Smooth muscle cell (in vitro differentiated cells): ENCODE data around the gene TMPRSS13. TPM values are rescaled to one million over a fixed set of nuclear protein-coding genes. Genes with fewer than 3 reads are reported as not detected.

Experiments
- DNase-seq: peaks from one replicate; lab custom pipeline; 2025; ENCODE audit not compliant: unreplicated experiment; lab: John Stamatoyannopoulos, UW
- H2AFZ ChIP-seq: fragments of 200-600 bp; sonication (generic); 2 replicates; pipeline ENCODE4 v1.6.0; 2016; ENCODE audit warnings: antibody characterized with exemption, low read depth, mild to moderate bottlenecking
- H3F3A ChIP-seq: fragments of 200-600 bp; sonication (generic); 2 replicates; pipeline ENCODE4 v1.6.0; 2017; ENCODE audit warnings: antibody characterized with exemption, low read depth
- H3K27ac ChIP-seq: fragments of 200-600 bp; sonication (generic); 2 replicates; pipeline ENCODE4 v1.5.1; 2016; ENCODE audit warnings: low read depth, mild to moderate bottlenecking
- H3K27me3 ChIP-seq: fragments of 200-600 bp; sonication (generic); 2 replicates; pipeline ENCODE4 v1.6.1; 2016; ENCODE audit warnings: low read depth, mild to moderate bottlenecking
- H3K36me3 ChIP-seq: fragments of 200-600 bp; sonication (generic); 2 replicates; pipeline ENCODE4 v1.5.1; 2016; ENCODE audit warnings: low read depth
- H3K4me1 ChIP-seq: fragments of 200-600 bp; sonication (generic); 2 replicates; pipeline ENCODE4 v1.5.1; 2016; ENCODE audit warnings: low read depth
- H3K4me2 ChIP-seq: fragments of 200-600 bp; sonication (generic); 2 replicates; pipeline ENCODE4 v1.6.0; 2016; ENCODE audit warnings: mild to moderate bottlenecking
- H3K4me3 ChIP-seq: fragments of 200-600 bp; sonication (generic); 2 replicates; pipeline ENCODE4 v1.5.1; 2016; ENCODE audit warnings: mild to moderate bottlenecking
- H3K79me2 ChIP-seq: fragments of 200-600 bp; sonication (generic); 2 replicates; pipeline ENCODE4 v1.6.0; 2016; ENCODE audit warnings: low read depth, mild to moderate bottlenecking
- H3K9ac ChIP-seq: fragments of 200-600 bp; sonication (generic); 2 replicates; pipeline ENCODE4 v1.6.0; 2016; ENCODE audit warnings: low read depth
- H3K9me3 ChIP-seq: fragments of 200-600 bp; sonication (generic); replicated peaks from 2 replicates; pipeline ENCODE4 v1.5.1; 2016; ENCODE audit warnings: low read depth
- H4K20me1 ChIP-seq: fragments of 200-600 bp; sonication (generic); 2 replicates; pipeline ENCODE4 v1.6.0; 2016; ENCODE audit warnings: low read depth
- CTCF ChIP-seq: fragments of 200-600 bp; sonication (generic); IDR thresholded peaks from 2 replicates; pipeline ENCODE4 v1.5.1; 2017; ENCODE audit warnings: borderline replicate concordance, mild to moderate bottlenecking, antibody characterized with exemption; ENCODE audit not compliant: insufficient read depth, poor library complexity, severe bottlenecking
- WGBS: methylation state at CpG from one replicate; pipeline ENCODE4 v1.1.7; 2016; ENCODE audit warnings: low lambda C conversion rate; 5-methylcytosine and 5-hydroxymethylcytosine counted together
- polyA plus RNA-seq: library from polyadenylated mRNA; unstranded; fragments of >200 nt; fragmentation: Nextera tagmentation; extraction: Ambion mirVana; gene quantifications from 2 replicates; pipeline ENCODE4 v1.2.1, GENCODE V29; 2016
- total RNA-seq: library from RNA; depleted of rRNA; stranded (reverse); fragments of >200 nt; gene quantifications from 2 replicates; pipeline ENCODE4 v1.2.3, GENCODE V29; 2014

Gene TMPRSS13
- total and polyA plus RNA-seq, 2 experiments from 2014 or later = 0.73 to 1.3 TPM

- no peak overlapping the region for H3K9ac ChIP-seq
- no peak overlapping the region for H3K4me3 ChIP-seq
Observed at GRCh38 chr11:117917591-117918151, 11.5 kb downstream of the TMPRSS13 start.

GRCh38 chr11:117916956-117917355 lies 12.2 kb downstream of the TMPRSS13 start:
- H3K4me2 ChIP-seq = no peak overlapping the region
- H3K4me3 ChIP-seq = no peak overlapping the region
- no peaks in the 10 kb centered on the region for H3K36me3 ChIP-seq
- H3K27me3 ChIP-seq = no peaks in the 10 kb centered on the region
- no peaks in the 10 kb centered on the region for H3K79me2 ChIP-seq
- no peaks in the 10 kb centered on the region for H3K9me3 ChIP-seq
- no peak overlapping the region for H3K9ac ChIP-seq
- H3K4me1 ChIP-seq = no peaks in the 10 kb centered on the region
- WGBS = 95% methylated on average over 11 of the region's 11 CpGs
- no peak for TF ChIP-seq CTCF
- no peaks in the 10 kb centered on the region for H4K20me1 ChIP-seq
- no peaks in the 10 kb centered on the region for H3F3A ChIP-seq
- no peak overlapping the region for H2AFZ ChIP-seq
- H3K27ac ChIP-seq = no peak overlapping the region
- DNase-seq = no peak

More at GRCh38 chr11:117917591-117918151, 11.5 kb downstream of the TMPRSS13 start:
- TF ChIP-seq CTCF = no peak
- Histone ChIP-seq H3K79me2 (no peaks in the 10 kb centered on the region), H3K4me1 (no peaks in the 10 kb centered on the region), H3K27me3 (no peaks in the 10 kb centered on the region), H4K20me1 (no peaks in the 10 kb centered on the region), H3K27ac (no peak overlapping the region), H3F3A (no peaks in the 10 kb centered on the region), H2AFZ (no peak overlapping the region), H3K9me3 (no peaks in the 10 kb centered on the region), H3K36me3 (no peaks in the 10 kb centered on the region), H3K4me2 (no peak overlapping the region)
- WGBS = 93% methylated on average over 5 of the region's 5 CpGs
- no peak for DNase-seq

GRCh38 chr11:117915672-117916235 lies 13.4 kb downstream of the TMPRSS13 start:
- Histone ChIP-seq H3K4me3 (no peak overlapping the region), H3K27me3 (no peaks in the 10 kb centered on the region), H3K4me1 (no peaks in the 10 kb centered on the region), H3F3A (no peaks in the 10 kb centered on the region), H3K4me2 (no peak overlapping the region), H3K79me2 (no peaks in the 10 kb centered on the region), H4K20me1 (no peaks in the 10 kb centered on the region), H3K27ac (no peak overlapping the region), H3K9ac (no peak overlapping the region), H2AFZ (no peak overlapping the region), H3K9me3 (no peaks in the 10 kb centered on the region), H3K36me3 (no peaks in the 10 kb centered on the region)
- 93% methylated on average over 9 of the region's 9 CpGs for WGBS
- DNase-seq = no peak
- TF ChIP-seq CTCF = no peak
